ENCODE results near the gene FAM229A. TPM values are rescaled to one million over a fixed set of nuclear protein-coding genes. Genes with fewer than 3 reads are reported as not detected.
A peak's percentile ranks its signal among the peaks of the same experiment; 100 is the strongest.

FAM229A gene
- total and polyA plus RNA-seq, 9 of the 15 experiments (the other 6 are each of a cell fraction or from before 2014, with no cell fraction given), result 0.04 to 21.6 (median 7.4) TPM

GRCh38 chr1:32335790-32336590 is 26.3 kb downstream of the FAM229A start, which contains the start of gene MARCKSL1 (continued):
- TF ChIP-seq OTX1 (CRISPR knock-in tag; IDR thresholded peaks at IDR 0.05), result no peak
- no peak for TF ChIP-seq TSC22D4 (tag; IDR thresholded peaks at IDR 0.05)
- TF ChIP-seq ZNF263 (CRISPR knock-in tag; IDR thresholded peaks at IDR 0.05; ENCODE audit: borderline replicate concordance), result peak; percentile 52
- TF ChIP-seq ZNF551 (CRISPR knock-in tag; IDR thresholded peaks at IDR 0.05), result no peak
- TF ChIP-seq ZNF282 (CRISPR knock-in tag; IDR thresholded peaks at IDR 0.05), result 0 out of 2 replicates have a peak, but pooled peaks have one; percentile 70
- peak; percentile 98 for TF ChIP-seq MTA3 (IDR thresholded peaks at IDR 0.05; ENCODE audit: borderline replicate concordance)
- TF ChIP-seq FOXM1 (IDR thresholded peaks at IDR 0.05; ENCODE audit: low read depth), result no peak
- TF ChIP-seq FOXM1 (CRISPR knock-in tag; IDR thresholded peaks at IDR 0.05; ENCODE audit: low read depth), result 0 out of 2 replicates have a peak, but pooled peaks have one; percentile 28
- TF ChIP-seq SMARCE1 (IDR thresholded peaks at IDR 0.05), result no peak
- TF ChIP-seq RBM17 (IDR thresholded peaks at IDR 0.05; ENCODE audit: borderline replicate concordance, low read depth, low read length), result no peak
- TF ChIP-seq PML (IDR thresholded peaks at IDR 0.05; ENCODE audit: low read length), result peak; percentile 78
- no peak for TF ChIP-seq E2F4 (CRISPR knock-in tag; IDR thresholded peaks at IDR 0.05; ENCODE audit: low read depth)
- no peak for TF ChIP-seq ZNF324 (CRISPR knock-in tag; IDR thresholded peaks at IDR 0.05)
- TF ChIP-seq HDAC1 (IDR thresholded peaks at IDR 0.05), result 0 out of 4 replicates have a peak, but pooled peaks of 1 of the 2 experiments have one; percentile 7
- TF ChIP-seq POLR2H (tag; IDR thresholded peaks at IDR 0.05; ENCODE audit: low read depth), result peak; percentile 95
- no peak for TF ChIP-seq ZNF165 (CRISPR knock-in tag; IDR thresholded peaks at IDR 0.05; ENCODE audit: borderline replicate concordance)
- TF ChIP-seq TCF15 (CRISPR knock-in tag; IDR thresholded peaks at IDR 0.05), result no peak
- TF ChIP-seq KHSRP (IDR thresholded peaks at IDR 0.05), result no peak
- TF ChIP-seq FOXP1 (CRISPR knock-in tag; IDR thresholded peaks at IDR 0.05), result no peak
- TF ChIP-seq TCF3 (CRISPR knock-in tag; IDR thresholded peaks at IDR 0.05), result 0 out of 2 replicates have a peak, but pooled peaks have one; percentile 10
- no peak for TF ChIP-seq HNRNPH1 (optimal IDR thresholded peaks at IDR 0.05; ENCODE audit: low read depth, low read length)
- no peak for TF ChIP-seq PRMT5 (CRISPR knock-in tag; IDR thresholded peaks at IDR 0.05)

Data from K562 (cell line).